Measurements from ENCODE around the gene OOSP3.

OOSP3 gene

DNA sequence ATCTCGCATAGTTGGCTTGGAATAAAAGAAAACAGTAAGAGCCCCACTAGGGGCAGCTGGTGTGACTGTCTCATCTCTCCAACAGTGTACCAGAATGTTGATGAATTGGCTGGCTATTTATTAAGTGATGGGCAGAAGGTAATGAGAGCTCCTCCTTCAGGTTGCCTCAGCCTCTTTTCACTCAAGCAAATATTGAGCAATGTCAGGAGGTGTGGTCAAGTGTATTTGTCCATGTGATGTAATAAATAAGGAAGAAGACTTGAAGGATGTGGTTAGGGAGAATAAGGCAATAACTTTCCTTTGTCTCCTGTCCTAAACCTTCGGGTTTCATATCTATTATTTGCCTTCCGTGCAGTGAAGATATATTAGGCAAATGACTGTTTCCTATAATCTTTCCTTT is 12.2 kb upstream of the OOSP3 start, which contains the start of gene TCN1:
Gene TCN1 (minus strand): TSS at position 91 of the 400 bp plus-strand sequence. CDS start 17 bp downstream, at position 74.
- Histone ChIP-seq H3K9ac (ENCODE audit: low read length) (no peak within 1 kb of the TSS), H4K20me1 (ENCODE audit: insufficient read depth, low read length) (no peaks in the 10 kb centered on the region), H3K9me3 (ENCODE audit: insufficient read depth, low read length) (no peaks in the 10 kb centered on the region), H3K27ac (ENCODE audit: low read length) (no peak within 1 kb of the TSS), H3K79me2 (ENCODE audit: low read length) (no peaks in the 10 kb centered on the region), H3K4me1 (ENCODE audit: low read length) (peaks cover 7% of the 10 kb centered on the region; the same call in 1 of the 2 replicates), H2AFZ (ENCODE audit: low read depth, low read length) (no peak within 1 kb of the TSS), H3K4me3 (ENCODE audit: low read length) (no peak within 1 kb of the TSS), H3K36me3 (replicated peaks; ENCODE audit: low read depth, low read length) (no peaks in the 10 kb centered on the region), H3K4me2 (ENCODE audit: low read length) (no peak within 1 kb of the TSS), H3K27me3 (ENCODE audit: low read depth, low read length) (no peaks in the 10 kb centered on the region)
- TF ChIP-seq, protein P1, sequence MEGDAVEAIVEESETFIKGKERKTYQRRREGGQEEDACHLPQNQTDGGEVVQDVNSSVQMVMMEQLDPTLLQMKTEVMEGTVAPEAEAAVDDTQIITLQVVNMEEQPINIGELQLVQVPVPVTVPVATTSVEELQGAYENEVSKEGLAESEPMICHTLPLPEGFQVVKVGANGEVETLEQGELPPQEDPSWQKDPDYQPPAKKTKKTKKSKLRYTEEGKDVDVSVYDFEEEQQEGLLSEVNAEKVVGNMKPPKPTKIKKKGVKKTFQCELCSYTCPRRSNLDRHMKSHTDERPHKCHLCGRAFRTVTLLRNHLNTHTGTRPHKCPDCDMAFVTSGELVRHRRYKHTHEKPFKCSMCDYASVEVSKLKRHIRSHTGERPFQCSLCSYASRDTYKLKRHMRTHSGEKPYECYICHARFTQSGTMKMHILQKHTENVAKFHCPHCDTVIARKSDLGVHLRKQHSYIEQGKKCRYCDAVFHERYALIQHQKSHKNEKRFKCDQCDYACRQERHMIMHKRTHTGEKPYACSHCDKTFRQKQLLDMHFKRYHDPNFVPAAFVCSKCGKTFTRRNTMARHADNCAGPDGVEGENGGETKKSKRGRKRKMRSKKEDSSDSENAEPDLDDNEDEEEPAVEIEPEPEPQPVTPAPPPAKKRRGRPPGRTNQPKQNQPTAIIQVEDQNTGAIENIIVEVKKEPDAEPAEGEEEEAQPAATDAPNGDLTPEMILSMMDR (IDR thresholded peaks at IDR 0.05; ENCODE audit: low read depth, low read length): no peak
- no peak for TF ChIP-seq EZH2phosphoT487 (IDR thresholded peaks at IDR 0.05; ENCODE audit: low read depth)

- Histone ChIP-seq H3K27me3 (ENCODE audit: low read depth, low read length) (no peaks in the 10 kb centered on the region), H3K4me3 (ENCODE audit: low read length) (no peak overlapping the region), H3K27ac (ENCODE audit: low read length) (no peak overlapping the region), H3K9me3 (ENCODE audit: insufficient read depth, low read length) (no peaks in the 10 kb centered on the region), H4K20me1 (ENCODE audit: insufficient read depth, low read length) (no peaks in the 10 kb centered on the region), H3K79me2 (ENCODE audit: low read length) (no peaks in the 10 kb centered on the region), H3K9ac (ENCODE audit: low read length) (no peak overlapping the region), H3K4me1 (ENCODE audit: low read length) (peaks cover 7% of the 10 kb centered on the region; the same call in 1 of the 2 replicates), H3K4me2 (ENCODE audit: low read length) (no peak overlapping the region), H3K36me3 (replicated peaks; ENCODE audit: low read depth, low read length) (no peaks in the 10 kb centered on the region), H2AFZ (ENCODE audit: low read depth, low read length) (no peak overlapping the region)
- TF ChIP-seq, protein P1 (IDR thresholded peaks at IDR 0.05; ENCODE audit: low read depth, low read length): no peak
- TF ChIP-seq EZH2phosphoT487 (IDR thresholded peaks at IDR 0.05; ENCODE audit: low read depth): no peak
Measured at GRCh38 chr11:59866836-59867235, 11.7 kb upstream of the OOSP3 start.

GRCh38 chr11:59867946-59868345 is 10.6 kb upstream of the OOSP3 start:
- TF ChIP-seq, protein P1 (IDR thresholded peaks at IDR 0.05; ENCODE audit: low read depth, low read length): no peak
- TF ChIP-seq EZH2phosphoT487 (IDR thresholded peaks at IDR 0.05; ENCODE audit: low read depth): no peak
- H3K79me2 ChIP-seq (ENCODE audit: low read length): no peaks in the 10 kb centered on the region

GRCh38 chr11:59872076-59872475 is 6.5 kb upstream of the OOSP3 start:
- Histone ChIP-seq H3K4me2 (ENCODE audit: low read length) (no peak overlapping the region), H4K20me1 (ENCODE audit: insufficient read depth, low read length) (no peaks in the 10 kb centered on the region), H3K9ac (ENCODE audit: low read length) (no peak overlapping the region), H3K36me3 (replicated peaks; ENCODE audit: low read depth, low read length) (no peaks in the 10 kb centered on the region), H3K4me1 (ENCODE audit: low read length) (no peaks in the 10 kb centered on the region), H2AFZ (ENCODE audit: low read depth, low read length) (no peak overlapping the region), H3K27me3 (ENCODE audit: low read depth, low read length) (no peaks in the 10 kb centered on the region), H3K79me2 (ENCODE audit: low read length) (no peaks in the 10 kb centered on the region), H3K27ac (ENCODE audit: low read length) (no peak overlapping the region), H3K9me3 (ENCODE audit: insufficient read depth, low read length) (no peaks in the 10 kb centered on the region), H3K4me3 (ENCODE audit: low read length) (no peak overlapping the region)
- no peak for TF ChIP-seq EZH2phosphoT487 (IDR thresholded peaks at IDR 0.05; ENCODE audit: low read depth)
- TF ChIP-seq, protein P1 (IDR thresholded peaks at IDR 0.05; ENCODE audit: low read depth, low read length): no peak

More at GRCh38 chr11:59867946-59868345, 10.6 kb upstream of the OOSP3 start:
- Histone ChIP-seq H4K20me1 (ENCODE audit: insufficient read depth, low read length) (no peaks in the 10 kb centered on the region), H3K36me3 (replicated peaks; ENCODE audit: low read depth, low read length) (no peaks in the 10 kb centered on the region), H3K9ac (ENCODE audit: low read length) (no peak overlapping the region), H3K27ac (ENCODE audit: low read length) (no peak overlapping the region), H3K4me1 (ENCODE audit: low read length) (no peaks in the 10 kb centered on the region), H3K4me2 (ENCODE audit: low read length) (no peak overlapping the region), H3K9me3 (ENCODE audit: insufficient read depth, low read length) (no peaks in the 10 kb centered on the region), H2AFZ (ENCODE audit: low read depth, low read length) (no peak overlapping the region), H3K27me3 (ENCODE audit: low read depth, low read length) (no peaks in the 10 kb centered on the region), H3K4me3 (ENCODE audit: low read length) (no peak overlapping the region)

All from OCI-LY3 (cell line).